ENCODE results near the gene OSBPL7.

- TF ChIP-seq POLR2AphosphoS5 (IDR thresholded peaks at IDR 0.05; ENCODE audit: low read depth, low read length) (no peak), TAF1 (IDR thresholded peaks at IDR 0.05; ENCODE audit: low read depth, low read length) (no peak), POLR2A (IDR thresholded peaks at IDR 0.05; ENCODE audit: low read depth, low read length) (no peak)
Observed at GRCh38 chr17:47819475-47819874, 2.1 kb downstream of the OSBPL7 start.

All from GM12891 (cell line).